Tibial nerve (tissue), 3 donors: ENCODE measurements around the gene PLP2.

Source experiments
- CTCF ChIP-seq, 5 experiments: fragments of 200-600 bp in 3 of 5; fragments of 450-650 bp in 2 of 5; sonication (generic) in 3 of 5; IDR thresholded peaks; one replicate each; pipeline ENCODE4 v1.5.1; 2016 to 2019; ENCODE audit warnings: antibody characterized with exemption in 5 of 5, mild to moderate bottlenecking in 3 of 5, moderate library complexity in 2 of 5
- POLR2A ChIP-seq, 2 donors: fragments of 450-650 bp; IDR thresholded peaks; one replicate each; pipeline ENCODE4 v1.6.1; 2017; ENCODE audit warnings: antibody characterized with exemption in 2 of 2, mild to moderate bottlenecking in 2 of 2, moderate library complexity in 2 of 2

GRCh38 chrX:49133759-49134158 is 37.9 kb upstream of the PLP2 start:
- TF ChIP-seq CTCF (IDR thresholded peaks at IDR 0.05), result no peak
- no peak for TF ChIP-seq POLR2A (IDR thresholded peaks at IDR 0.05)
